HG03095 (cell line): ENCODE results near the gene NEDD9.
A peak's percentile ranks its signal among the peaks of the same experiment; 100 is the strongest.

Experiments
- ATAC-seq: cut with Tn5 transposase; IDR thresholded peaks from one replicate; pipeline ENCODE4 v1.9.1; 2021; ENCODE audit warnings: moderate library complexity; ENCODE audit not compliant: unreplicated experiment

NEDD9 gene

GRCh38 chr6:11219400-11219834 lies 13.1 kb downstream of the NEDD9 start:
- no peak for ATAC-seq

DNA sequence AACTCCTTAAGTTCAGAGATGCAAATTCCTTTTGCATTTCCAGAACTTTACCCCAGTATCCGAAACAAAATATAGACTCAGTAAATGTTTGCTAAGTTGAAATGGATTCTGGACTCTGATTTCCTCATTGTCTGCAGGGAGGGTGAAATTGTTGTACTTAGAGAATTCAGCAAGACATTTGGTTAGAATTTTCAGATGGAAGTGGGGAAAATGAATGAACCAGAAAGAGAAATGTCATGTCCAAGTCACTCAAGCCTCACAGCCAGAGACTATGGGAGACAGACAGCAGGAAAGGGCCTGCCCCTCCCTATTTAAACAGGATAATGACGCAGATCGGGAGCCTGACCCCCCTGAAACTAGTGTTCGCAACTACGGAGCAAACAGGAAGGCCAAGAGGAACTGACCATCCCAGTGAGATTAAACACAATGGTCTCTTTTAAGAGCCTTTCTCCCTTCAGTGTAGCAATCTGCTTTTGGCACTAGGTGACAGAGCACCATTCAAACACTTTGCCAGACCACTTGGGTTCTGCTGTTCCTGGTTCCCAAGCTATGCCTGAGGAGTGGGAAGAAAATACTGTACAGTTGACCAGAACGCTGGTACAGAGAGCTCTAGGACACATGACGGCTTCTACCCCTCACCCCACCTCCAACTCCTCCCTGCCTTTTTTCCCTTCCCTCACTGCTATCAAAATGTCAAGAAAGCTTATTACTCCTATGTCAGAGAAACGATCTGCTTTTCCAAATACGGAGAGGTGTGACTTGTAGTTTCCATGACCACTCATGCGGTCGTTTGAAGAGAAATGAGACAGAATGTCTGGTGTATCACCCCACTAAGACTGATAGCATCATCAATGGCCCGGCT lies 13.7 kb downstream of the NEDD9 start:
- no peak for ATAC-seq

DNA sequence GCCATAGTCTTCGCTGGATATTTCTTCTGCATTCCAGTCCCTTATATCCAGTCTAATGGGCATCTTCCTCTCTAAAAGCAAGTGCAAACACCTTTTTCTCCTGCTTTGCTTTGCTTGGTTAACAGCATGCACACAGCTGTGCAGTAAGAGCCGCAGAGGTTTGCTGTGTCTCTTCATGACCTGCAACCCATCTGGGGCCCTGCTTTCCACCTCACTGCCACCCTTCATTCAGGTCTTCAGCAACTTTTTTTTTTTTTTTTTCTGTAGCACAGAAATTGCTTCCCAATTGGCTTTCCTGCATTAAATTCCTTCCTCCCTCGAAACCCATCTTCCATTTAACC lies 14.4 kb downstream of the NEDD9 start:
- no peak for ATAC-seq

DNA sequence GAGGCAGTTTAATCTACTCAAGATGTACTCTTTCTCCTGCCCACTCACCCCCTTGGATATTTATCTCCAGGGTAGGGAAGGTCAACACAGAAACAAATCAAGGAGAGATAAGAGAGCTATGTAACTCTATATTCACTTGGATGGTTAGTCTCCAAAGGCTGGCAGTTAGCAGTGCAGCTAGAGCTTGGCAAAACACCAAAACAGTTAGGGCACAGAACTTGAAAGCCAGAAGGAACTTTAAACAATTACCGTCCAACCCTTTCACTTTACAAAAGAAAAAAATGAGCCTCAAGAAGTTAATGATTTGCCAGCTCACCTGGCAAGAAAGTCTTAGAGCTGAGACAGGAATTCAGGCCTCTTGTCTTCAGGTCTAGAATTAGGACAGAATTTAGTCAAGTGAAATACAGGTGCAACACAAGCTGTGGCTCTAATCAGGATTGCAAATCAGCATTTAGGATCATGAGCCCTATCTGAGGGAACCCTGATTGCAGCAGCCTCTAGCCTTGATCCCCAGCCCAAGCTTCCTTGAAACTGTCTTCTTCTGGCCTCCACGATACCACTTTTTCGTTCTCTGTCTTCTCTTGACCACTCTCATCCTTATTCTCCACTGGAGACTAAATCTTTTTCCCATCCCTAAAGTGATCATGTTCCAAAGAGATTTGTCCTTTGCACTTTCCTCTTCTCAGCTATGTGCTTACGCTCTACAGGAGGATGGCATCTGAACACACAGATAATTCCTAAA lies 14.9 kb downstream of the NEDD9 start:
- ATAC-seq: peak; percentile 39

DNA sequence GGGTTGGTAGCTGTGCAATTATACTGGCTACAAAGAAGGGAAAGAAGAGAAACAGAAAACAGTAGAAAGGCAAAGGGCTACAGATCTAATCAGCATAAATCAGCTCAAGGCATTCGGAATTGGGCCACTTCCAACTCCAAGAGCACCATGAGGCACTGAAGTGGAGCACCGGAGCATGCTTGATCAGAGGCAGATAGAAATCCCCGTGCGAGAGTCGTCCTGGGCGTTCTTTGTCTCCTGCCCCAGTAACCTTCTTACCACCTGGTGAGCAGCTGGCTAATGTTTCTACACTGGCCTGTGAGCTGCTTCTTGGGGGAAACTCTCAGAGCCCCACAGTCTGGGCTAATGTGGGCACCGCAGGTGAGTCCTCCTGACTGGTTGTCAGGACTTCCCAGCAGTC lies 16.7 kb downstream of the NEDD9 start:
- ATAC-seq: no peak

GRCh38 chr6:11214901-11215300 lies 17.6 kb downstream of the NEDD9 start:
- no peak for ATAC-seq

DNA sequence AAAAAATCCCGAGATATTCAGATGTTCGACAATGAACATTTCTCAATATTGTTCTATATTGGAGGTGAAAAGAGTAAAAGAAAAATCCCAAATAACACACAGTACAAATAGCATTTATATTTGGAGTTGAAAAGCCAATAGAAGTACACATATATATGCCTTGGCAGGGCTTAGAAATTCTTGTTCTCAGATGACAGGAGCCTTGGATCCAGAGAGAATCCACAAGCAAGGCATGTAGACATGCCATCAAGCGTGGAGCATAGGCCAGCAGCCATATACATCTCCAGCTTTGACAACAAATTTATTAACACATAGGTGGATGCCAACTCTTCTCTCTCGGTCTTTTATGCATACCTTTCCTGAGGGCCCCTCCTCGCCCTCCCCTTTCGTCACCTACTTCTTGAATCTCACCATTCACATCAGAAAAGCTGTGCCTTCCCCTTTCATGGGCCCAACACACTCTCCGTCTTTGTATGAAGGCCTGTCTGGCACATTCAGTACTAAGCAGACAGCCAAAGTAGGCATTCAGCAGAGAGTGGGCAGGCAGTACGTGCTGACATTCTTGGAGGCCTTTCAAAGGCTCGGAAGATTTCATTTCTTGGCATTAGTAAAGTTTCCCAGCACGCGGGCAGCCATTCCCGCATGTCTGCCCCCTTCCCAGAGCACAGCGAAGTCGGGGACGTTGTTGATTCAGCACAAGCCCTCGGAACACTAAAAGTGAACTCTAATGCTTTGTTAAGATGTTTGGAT lies 18.2 kb downstream of the NEDD9 start:
- ATAC-seq: no peak

DNA sequence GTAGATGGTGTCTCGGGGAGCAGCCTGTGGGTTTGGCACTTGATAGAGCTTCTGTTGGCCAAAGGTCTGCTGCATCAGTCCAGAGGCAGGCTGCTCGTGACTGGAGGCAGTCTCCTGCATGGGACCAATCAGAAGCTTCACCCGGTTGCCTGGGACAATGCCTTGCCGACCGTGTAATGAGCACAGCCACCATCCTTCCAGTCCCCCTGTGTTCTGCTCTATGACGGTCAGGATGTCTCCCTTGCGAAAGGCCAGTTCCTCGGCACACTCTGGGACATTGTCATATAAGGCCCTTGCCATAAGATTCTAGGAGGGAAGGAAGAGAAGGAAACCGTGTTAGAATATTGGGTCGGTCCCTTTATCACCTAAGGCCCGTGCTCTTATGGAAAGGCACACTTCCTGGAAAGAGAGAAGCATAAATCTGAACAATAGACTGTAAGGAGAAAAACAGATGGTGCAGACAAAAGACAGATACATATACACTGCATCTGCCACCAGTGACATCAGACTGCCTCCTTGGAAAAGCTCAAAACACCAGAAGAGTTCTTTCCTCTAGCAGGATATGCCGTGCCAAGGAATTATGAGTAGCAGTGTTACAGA lies 18.9 kb downstream of the NEDD9 start:
- no peak for ATAC-seq

- ATAC-seq: no peak
Observed at GRCh38 chr6:11212664-11213063, 19.8 kb downstream of the NEDD9 start.

DNA sequence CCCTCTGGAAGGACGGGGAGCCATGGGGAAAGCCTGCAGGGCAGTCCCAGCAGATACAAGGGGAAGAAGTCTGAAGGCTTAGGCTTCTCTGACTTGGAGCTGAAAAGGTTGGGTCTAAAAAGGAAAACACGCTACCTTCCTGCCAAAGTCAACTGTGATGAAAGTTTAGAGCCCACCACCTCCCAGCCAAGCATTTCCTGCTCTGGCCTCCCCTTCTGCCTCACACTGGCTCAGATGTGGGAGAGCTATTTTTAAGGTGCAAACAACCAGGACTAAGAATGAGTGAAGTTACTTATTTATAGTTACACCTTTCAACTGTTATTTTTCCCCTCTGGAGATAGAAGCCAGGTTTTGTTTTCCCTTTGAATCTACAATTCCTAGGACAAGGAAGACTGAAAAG lies 21.2 kb downstream of the NEDD9 start:
- no peak for ATAC-seq

GRCh38 chr6:11210386-11211138 lies 21.9 kb downstream of the NEDD9 start:
- ATAC-seq: no peak

- no peak for ATAC-seq
Observed at GRCh38 chr6:11209906-11210305, 22.6 kb downstream of the NEDD9 start.

DNA sequence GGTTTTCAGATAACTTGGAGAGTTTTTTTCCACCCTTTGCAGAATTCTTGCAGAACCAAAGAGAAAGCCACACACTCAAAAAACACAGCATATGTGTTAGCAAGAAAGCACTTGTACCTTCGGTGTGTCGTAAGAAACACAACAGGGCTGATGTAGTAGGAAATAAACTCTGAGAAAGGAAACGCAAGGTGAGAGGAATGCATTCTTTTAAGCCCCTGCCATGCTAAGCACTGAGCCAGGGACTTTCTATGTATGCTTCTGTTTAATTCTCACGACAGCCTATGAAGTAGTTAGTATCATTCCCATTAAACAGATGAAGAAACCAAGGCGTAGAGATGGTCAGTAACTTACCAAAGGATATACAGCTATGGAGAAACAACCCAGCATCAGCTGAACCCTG lies 23.1 kb downstream of the NEDD9 start:
- no peak for ATAC-seq

- no peak for ATAC-seq
Observed at GRCh38 chr6:11208854-11209253, 23.6 kb downstream of the NEDD9 start.

DNA sequence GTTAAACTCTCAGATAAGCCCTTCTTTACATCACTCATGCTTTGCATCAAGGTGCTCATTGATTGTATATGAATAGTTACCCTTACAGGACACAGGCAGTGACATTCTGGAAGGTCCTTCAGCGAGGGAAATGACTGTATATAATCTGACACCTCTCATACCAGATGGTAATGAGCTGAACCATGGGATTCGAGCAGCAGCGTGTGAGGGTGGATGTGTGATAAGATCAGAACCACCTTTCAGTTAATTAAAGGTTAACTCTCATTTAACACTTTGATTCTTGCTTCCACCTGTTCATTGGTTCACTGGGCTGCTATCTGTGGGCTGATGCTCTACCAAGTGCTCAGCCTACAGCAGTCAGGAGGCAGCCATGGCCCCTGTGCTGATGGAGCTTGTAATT lies 24.2 kb downstream of the NEDD9 start:
- ATAC-seq: no peak

GRCh38 chr6:11207199-11207968 lies 25.1 kb downstream of the NEDD9 start:
- ATAC-seq: no peak

DNA sequence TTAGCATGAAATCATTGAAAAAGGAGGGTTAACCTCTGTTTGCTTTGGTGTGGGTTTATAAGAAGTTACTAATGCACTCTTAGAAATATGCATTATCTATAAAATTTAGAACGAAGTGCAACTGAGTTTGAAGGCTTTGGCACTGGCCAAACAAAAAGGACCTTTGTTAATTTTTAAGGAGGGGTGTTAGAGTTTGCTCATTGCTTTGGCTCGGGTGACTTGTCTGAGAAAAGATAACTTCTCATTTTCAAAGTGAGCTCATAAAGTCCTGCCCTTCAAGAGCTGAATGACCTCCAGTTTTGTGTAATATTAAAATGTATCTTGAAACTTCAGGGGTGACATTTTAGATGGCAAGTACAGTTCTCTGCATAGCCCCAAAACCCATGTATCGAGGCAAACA lies 25.9 kb downstream of the NEDD9 start:
- ATAC-seq: no peak

GRCh38 chr6:11204794-11205366 lies 27.6 kb downstream of the NEDD9 start:
- no peak for ATAC-seq

DNA sequence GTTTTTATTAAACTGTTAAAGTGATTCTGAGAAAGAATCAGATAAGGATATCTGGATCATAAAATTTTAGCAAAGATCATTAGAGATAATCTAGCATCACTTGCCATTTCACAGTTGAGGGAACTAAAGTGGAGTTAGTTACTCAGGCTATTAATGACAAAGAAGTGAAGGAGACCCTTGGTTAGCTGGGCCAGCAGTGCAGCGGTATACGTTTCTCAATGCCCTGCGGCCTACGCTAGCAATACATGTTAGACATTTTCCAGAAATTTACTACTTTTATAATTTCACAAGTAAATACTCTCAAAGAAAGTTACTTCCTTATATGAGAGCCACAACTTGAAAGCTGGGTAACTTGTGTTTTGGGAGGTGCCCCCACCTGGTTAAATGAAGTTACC lies 28.5 kb downstream of the NEDD9 start:
- ATAC-seq: no peak
